Parathyroid adenoma (tissue), 2 donors: ENCODE data around the gene CHD1.

Source experiments
- H2AFZ ChIP-seq: fragments of 300-600 bp; sonication (generic); one replicate; pipeline ENCODE4 v1.7.0; 2017; ENCODE audit warnings: antibody characterized with exemption, mild to moderate bottlenecking
- H3K27ac ChIP-seq: fragments of 300-600 bp; sonication (generic); one replicate; pipeline ENCODE4 v1.7.0; 2017
- H3K27me3 ChIP-seq: fragments of 300-600 bp; sonication (generic); one replicate; pipeline ENCODE4 v1.7.0; 2017; ENCODE audit warnings: low read length; ENCODE audit not compliant: control insufficient read depth, insufficient read depth
- H3K36me3 ChIP-seq: fragments of 300-600 bp; sonication (generic); one replicate; pipeline ENCODE4 v1.7.0; 2017; ENCODE audit warnings: low read length; ENCODE audit not compliant: control insufficient read depth, insufficient read depth
- H3K4me1 ChIP-seq: fragments of 300-600 bp; sonication (generic); one replicate; pipeline ENCODE4 v1.7.0; 2017; ENCODE audit warnings: control low read depth
- H3K4me2 ChIP-seq: fragments of 300-600 bp; sonication (generic); one replicate; pipeline ENCODE4 v1.7.0; 2017; ENCODE audit warnings: low read length
- H3K4me3 ChIP-seq: fragments of 300-600 bp; sonication (generic); one replicate; pipeline ENCODE4 v1.7.0; 2017; ENCODE audit warnings: low read depth, low read length
- H3K79me2 ChIP-seq: fragments of 300-600 bp; sonication (generic); one replicate; pipeline ENCODE4 v1.7.0; 2017; ENCODE audit warnings: control low read depth
- H3K9ac ChIP-seq: fragments of 300-600 bp; sonication (generic); one replicate; pipeline ENCODE4 v1.7.0; 2017; ENCODE audit warnings: mild to moderate bottlenecking
- H3K9me3 ChIP-seq: fragments of 300-600 bp; sonication (generic); one replicate; pipeline ENCODE4 v1.7.0; 2017; ENCODE audit warnings: low read length; ENCODE audit not compliant: control insufficient read depth
- TF ChIP-seq, protein P1 (sequence below): fragments of 300-600 bp; sonication (generic); IDR thresholded peaks from one replicate; pipeline ENCODE4 v1.7.0; 2017; ENCODE audit warnings: antibody characterized with exemption, mild to moderate bottlenecking
- donor health status: primary hyperparathyroidism.

Gene CHD1

GRCh38 chr5:98843481-98843880 is 85.3 kb downstream of the CHD1 start:
- H2AFZ ChIP-seq: no peak overlapping the region

DNA sequence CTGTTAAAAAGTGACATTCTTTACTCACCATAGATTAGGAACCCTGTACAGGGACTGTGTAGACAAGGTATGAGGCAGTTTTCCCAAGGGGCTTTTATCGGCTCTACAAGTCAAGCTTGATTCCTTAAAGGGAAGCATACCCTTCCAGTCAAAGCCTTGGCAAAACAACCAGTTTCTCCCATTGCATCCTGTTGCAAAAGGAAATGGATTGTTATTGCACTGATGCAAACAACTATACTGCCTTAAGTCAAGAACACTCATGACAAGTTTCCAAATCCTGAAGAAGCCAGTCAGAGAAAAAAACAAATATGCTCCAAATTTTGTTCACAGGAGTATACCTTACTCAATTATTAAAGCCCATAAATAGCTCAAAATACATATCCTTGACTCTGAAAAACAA is 87.9 kb downstream of the CHD1 start:
- Histone ChIP-seq H3K27me3 (no peaks in the 10 kb centered on the region), H3K4me2 (no peak overlapping the region), H3K4me1 (no peaks in the 10 kb centered on the region), H3K4me3 (no peak overlapping the region), H3K9me3 (no peaks in the 10 kb centered on the region), H2AFZ (no peak overlapping the region), H3K79me2 (no peaks in the 10 kb centered on the region), H3K36me3 (no peaks in the 10 kb centered on the region), H3K9ac (no peak overlapping the region), H3K27ac (no peak overlapping the region)
- TF ChIP-seq, protein P1, sequence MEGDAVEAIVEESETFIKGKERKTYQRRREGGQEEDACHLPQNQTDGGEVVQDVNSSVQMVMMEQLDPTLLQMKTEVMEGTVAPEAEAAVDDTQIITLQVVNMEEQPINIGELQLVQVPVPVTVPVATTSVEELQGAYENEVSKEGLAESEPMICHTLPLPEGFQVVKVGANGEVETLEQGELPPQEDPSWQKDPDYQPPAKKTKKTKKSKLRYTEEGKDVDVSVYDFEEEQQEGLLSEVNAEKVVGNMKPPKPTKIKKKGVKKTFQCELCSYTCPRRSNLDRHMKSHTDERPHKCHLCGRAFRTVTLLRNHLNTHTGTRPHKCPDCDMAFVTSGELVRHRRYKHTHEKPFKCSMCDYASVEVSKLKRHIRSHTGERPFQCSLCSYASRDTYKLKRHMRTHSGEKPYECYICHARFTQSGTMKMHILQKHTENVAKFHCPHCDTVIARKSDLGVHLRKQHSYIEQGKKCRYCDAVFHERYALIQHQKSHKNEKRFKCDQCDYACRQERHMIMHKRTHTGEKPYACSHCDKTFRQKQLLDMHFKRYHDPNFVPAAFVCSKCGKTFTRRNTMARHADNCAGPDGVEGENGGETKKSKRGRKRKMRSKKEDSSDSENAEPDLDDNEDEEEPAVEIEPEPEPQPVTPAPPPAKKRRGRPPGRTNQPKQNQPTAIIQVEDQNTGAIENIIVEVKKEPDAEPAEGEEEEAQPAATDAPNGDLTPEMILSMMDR: no peak

More at GRCh38 chr5:98843481-98843880, 85.3 kb downstream of the CHD1 start:
- no peak overlapping the region for H3K4me2 ChIP-seq
- no peaks in the 10 kb centered on the region for H3K4me1 ChIP-seq
- H3K9me3 ChIP-seq: no peaks in the 10 kb centered on the region
- H3K36me3 ChIP-seq: no peaks in the 10 kb centered on the region
- TF ChIP-seq, protein P1: no peak
- H3K79me2 ChIP-seq: no peaks in the 10 kb centered on the region
- no peaks in the 10 kb centered on the region for H3K27me3 ChIP-seq
- no peak overlapping the region for H3K4me3 ChIP-seq
- no peak overlapping the region for H3K9ac ChIP-seq
- no peak overlapping the region for H3K27ac ChIP-seq

DNA sequence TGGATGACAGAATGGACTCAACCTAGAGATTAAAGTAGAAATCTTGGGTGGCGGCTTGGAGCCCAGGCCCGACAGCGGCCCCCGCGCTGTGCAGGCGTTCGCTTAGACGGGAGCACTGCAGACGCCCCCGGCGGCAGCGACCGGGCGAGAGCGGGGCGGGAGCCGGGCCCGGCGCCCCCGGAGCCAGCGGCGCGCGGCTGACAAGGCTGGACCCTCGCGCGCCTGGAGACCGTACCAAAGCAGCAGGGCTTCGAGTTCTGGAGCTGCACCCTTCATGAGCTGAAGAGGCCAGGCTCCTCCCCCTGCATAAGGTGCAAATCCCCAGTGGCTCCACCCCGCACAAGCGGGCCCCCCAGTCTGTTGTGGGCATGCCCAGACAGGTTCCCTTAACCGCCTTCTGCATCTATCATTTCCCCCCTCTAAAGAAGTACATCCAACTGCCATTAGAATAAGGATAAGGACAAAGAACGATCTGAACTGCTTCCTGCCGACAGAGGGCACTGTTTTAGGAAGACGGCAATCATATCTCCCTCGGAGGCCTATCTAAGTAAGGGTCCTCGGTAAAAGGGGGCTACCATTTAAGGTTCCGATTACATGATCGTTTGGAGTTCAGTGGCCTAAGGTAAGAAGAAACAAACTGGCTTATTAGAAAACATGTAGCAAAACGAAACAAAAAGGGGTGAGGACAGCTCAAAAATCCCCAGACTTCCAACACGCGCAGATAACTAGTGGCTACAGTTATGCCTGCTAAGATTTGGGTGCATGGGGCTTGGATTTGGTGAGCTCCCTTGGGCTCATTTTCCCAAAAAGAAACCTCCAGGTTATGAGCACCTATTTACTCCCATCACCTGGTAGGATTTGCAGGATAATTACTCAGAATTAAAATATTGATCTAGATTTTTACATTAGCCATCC is 89.1 kb downstream of the CHD1 start:
- H2AFZ ChIP-seq: no peak overlapping the region
- no peak overlapping the region for H3K4me3 ChIP-seq
- no peaks in the 10 kb centered on the region for H3K9me3 ChIP-seq
- H3K36me3 ChIP-seq: no peaks in the 10 kb centered on the region
- H3K4me2 ChIP-seq: no peak overlapping the region
- H3K4me1 ChIP-seq: no peaks in the 10 kb centered on the region
- TF ChIP-seq, protein P1: no peak
- no peaks in the 10 kb centered on the region for H3K27me3 ChIP-seq
- no peak overlapping the region for H3K9ac ChIP-seq
- no peaks in the 10 kb centered on the region for H3K79me2 ChIP-seq
- no peak overlapping the region for H3K27ac ChIP-seq

GRCh38 chr5:98836175-98836574 is 92.6 kb downstream of the CHD1 start:
- Histone ChIP-seq H3K4me1 (no peaks in the 10 kb centered on the region), H3K9me3 (no peaks in the 10 kb centered on the region), H3K4me3 (no peak overlapping the region), H3K4me2 (no peak overlapping the region), H3K36me3 (no peaks in the 10 kb centered on the region), H2AFZ (no peak overlapping the region), H3K9ac (no peak overlapping the region), H3K27ac (no peak overlapping the region), H3K79me2 (no peaks in the 10 kb centered on the region), H3K27me3 (no peaks in the 10 kb centered on the region)
- TF ChIP-seq, protein P1: no peak
